WERI-Rb-1 (cell line): ENCODE data around the gene ENKUR.

ENCODE experiments used
- DNase-seq: peaks from one replicate; pipeline ENCODE4 v3.0.0-alpha.2; 2020
- H3K27ac ChIP-seq: fragments of 250-450 bp; sonication (Bioruptor Pico); 2 replicates; pipeline ENCODE4 v1.5.1; 2020; ENCODE audit warnings: mild to moderate bottlenecking, moderate library complexity
- H3K27me3 ChIP-seq: fragments of 250-450 bp; sonication (Bioruptor Pico); 2 replicates; pipeline ENCODE4 v1.5.1; 2021; ENCODE audit warnings: mild to moderate bottlenecking, low read depth, moderate library complexity; ENCODE audit not compliant: insufficient read depth, severe bottlenecking
- H3K36me3 ChIP-seq: fragments of 250-450 bp; sonication (Bioruptor Pico); 2 replicates; pipeline ENCODE4 v1.5.1; 2020; ENCODE audit warnings: mild to moderate bottlenecking, moderate library complexity
- H3K4me3 ChIP-seq: 2 replicates; pipeline ENCODE4 v1.5.1; 2011; ENCODE audit warnings: low read depth, mild to moderate bottlenecking, control low read depth, low read length
- H3K9me3 ChIP-seq: fragments of 250-450 bp; sonication (Bioruptor Pico); 2 replicates; pipeline ENCODE4 v1.5.1; 2021; ENCODE audit warnings: mild to moderate bottlenecking, moderate library complexity; ENCODE audit not compliant: severe bottlenecking
- TF ChIP-seq, protein P1 (sequence below): IDR thresholded peaks from 2 replicates; pipeline ENCODE4 v1.5.1; 2011; ENCODE audit warnings: low read depth, mild to moderate bottlenecking, control low read depth, inconsistent platforms, low read length

ENKUR gene, protein sequence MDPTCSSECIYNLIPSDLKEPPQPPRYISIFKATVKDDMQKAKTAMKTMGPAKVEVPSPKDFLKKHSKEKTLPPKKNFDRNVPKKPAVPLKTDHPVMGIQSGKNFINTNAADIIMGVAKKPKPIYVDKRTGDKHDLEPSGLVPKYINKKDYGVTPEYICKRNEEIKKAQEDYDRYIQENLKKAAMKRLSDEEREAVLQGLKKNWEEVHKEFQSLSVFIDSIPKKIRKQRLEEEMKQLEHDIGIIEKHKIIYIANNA

DNA sequence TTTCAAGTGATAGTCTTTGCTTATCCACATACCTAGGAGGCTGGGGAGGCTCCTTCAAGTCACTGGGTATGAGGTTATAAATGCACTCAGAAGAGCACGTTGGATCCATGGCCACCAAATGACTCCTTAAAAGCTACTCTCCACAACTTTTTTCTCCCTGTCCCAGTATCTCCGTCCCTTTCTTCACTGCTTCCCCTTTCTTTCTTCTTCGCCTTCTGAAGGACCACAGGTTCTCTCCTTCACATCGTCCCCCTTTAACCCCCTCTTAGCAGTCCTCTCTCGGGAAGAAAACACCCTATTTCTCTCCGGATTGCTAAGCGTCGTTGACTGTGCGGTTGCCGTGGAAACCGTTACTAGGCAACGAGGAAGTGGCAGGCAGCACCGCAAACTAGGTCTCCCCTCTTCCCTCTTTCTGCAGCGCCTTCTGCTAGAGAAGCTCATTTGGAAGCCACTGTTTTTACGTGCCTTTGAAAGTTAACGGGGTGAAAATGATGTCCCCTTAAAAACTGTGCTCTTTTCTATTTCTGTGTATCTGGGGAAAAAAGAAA is at the start of gene ENKUR:
Gene ENKUR, minus strand, starts transcription at position 331 of the 548 bp plus-strand sequence. Its CDS starts 222 bp downstream, at position 109.
- Histone ChIP-seq H3K27me3 (no peaks in the 10 kb centered on the region), H3K9me3 (no peaks in the 10 kb centered on the region), H3K36me3 (no peaks in the 10 kb centered on the region), H3K27ac (peak within 1 kb of the TSS; percentile 93), H3K4me3 (peak within 1 kb of the TSS; percentile 74)
- TF ChIP-seq, protein P1, sequence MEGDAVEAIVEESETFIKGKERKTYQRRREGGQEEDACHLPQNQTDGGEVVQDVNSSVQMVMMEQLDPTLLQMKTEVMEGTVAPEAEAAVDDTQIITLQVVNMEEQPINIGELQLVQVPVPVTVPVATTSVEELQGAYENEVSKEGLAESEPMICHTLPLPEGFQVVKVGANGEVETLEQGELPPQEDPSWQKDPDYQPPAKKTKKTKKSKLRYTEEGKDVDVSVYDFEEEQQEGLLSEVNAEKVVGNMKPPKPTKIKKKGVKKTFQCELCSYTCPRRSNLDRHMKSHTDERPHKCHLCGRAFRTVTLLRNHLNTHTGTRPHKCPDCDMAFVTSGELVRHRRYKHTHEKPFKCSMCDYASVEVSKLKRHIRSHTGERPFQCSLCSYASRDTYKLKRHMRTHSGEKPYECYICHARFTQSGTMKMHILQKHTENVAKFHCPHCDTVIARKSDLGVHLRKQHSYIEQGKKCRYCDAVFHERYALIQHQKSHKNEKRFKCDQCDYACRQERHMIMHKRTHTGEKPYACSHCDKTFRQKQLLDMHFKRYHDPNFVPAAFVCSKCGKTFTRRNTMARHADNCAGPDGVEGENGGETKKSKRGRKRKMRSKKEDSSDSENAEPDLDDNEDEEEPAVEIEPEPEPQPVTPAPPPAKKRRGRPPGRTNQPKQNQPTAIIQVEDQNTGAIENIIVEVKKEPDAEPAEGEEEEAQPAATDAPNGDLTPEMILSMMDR: no peak
- peak; percentile 83 for DNase-seq

DNA sequence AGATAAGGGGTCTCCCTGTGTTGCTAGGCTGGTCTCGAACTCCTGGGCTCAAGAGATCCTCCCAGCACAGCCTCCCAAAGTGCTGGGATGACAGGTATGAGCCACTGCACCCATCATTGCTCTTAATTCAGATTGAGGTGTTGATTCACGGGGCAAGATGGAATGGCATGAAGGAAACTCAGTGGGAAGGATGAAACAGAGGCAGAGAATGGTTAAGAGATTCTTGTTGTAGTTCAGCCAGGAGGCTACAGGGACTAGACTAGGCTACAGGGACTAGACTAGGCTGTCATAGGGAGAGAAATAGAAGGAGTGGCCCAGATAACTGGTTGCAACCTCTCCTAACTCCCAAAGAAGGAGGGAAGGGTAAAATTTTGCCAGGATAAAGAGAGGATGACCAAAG is 48.4 kb upstream of the ENKUR start:
- Histone ChIP-seq H3K9me3 (no peaks in the 10 kb centered on the region), H3K27me3 (no peaks in the 10 kb centered on the region), H3K4me3 (no peak overlapping the region), H3K27ac (no peak overlapping the region), H3K36me3 (no peaks in the 10 kb centered on the region)
- DNase-seq: no peak
- TF ChIP-seq, protein P1: no peak

DNA sequence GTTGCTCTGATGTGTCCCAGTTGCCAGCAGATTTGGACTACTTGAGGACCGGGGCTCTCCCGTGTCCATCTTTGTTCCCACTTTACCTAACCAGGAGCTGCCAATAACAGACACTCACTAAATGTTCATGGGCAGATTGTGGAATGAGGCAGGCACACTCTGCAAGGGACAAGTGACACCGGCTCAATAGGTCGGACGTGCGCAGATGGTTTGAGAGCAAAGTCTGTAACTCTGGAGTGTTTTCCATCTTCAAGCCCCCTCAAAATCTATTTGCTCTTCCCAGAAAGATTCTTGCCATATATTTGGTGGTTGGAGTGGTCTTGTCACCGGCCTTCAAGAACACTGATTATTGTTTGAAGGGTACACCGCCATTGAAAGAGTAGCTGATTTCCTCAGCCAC is 47.7 kb upstream of the ENKUR start:
- no peak overlapping the region for H3K27ac ChIP-seq
- H3K27me3 ChIP-seq: no peaks in the 10 kb centered on the region
- H3K4me3 ChIP-seq: no peak overlapping the region
- TF ChIP-seq, protein P1: no peak
- H3K36me3 ChIP-seq: no peaks in the 10 kb centered on the region
- no peaks in the 10 kb centered on the region for H3K9me3 ChIP-seq
- DNase-seq: no peak

DNA sequence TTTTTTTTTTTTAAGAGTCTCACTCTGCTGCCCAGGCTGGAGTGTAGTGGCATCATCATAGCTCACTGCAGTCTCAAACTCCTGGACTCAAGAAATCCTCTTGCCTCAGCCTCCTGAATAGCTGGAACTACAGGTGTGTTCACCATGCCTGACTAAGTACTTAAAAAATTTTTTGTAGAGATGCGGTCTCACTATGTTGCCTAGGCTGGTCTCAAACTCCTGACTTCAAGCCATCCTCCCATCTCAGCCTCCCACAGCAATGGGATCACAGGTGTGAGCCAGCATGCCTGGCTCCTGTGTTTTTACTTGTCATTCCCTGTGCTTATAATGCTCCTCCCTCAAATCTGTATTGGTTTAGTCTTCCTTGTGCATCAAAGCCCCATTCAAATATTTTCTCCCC is 47.2 kb upstream of the ENKUR start:
- TF ChIP-seq, protein P1: no peak
- DNase-seq: no peak
- no peaks in the 10 kb centered on the region for H3K27me3 ChIP-seq
- H3K4me3 ChIP-seq: no peak overlapping the region
- H3K36me3 ChIP-seq: no peaks in the 10 kb centered on the region
- no peaks in the 10 kb centered on the region for H3K9me3 ChIP-seq
- no peak overlapping the region for H3K27ac ChIP-seq

DNA sequence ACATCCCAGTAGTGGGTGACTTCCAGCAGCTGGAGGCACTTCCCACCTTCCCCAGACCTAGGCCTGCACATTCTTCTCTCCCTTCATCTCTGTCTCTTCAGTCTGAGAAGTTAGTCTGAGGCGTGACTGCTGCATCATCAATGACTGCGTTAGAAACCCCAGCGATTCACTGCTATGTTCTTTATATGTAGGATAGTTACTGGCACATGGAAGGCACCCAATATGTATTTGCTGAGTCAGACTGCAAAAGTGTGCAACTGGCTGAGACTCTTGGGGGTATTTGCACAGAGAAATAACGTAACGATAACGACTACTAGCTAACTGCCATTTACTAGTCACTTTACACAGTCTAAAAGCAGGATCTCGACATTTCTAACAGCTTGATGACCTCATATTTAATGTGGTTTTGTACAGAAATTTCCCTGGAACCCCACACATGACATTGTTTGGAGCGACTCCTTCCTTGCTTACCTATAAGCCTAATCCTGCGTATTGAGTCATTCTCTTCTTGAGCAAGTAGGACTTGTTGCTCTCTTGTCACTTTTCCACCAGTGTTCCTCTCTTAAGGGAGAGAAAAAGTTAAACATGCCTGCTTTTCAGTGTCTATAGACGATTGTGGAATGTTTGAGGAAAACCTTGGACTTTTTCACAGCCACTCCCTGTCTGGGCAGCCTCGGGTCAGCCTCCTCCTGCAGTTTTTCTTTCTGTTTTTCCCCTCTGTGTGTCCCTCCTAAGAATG is 45.9 kb upstream of the ENKUR start:
- H3K36me3 ChIP-seq: no peaks in the 10 kb centered on the region
- DNase-seq: no peak
- H3K27ac ChIP-seq: no peak overlapping the region
- TF ChIP-seq, protein P1: no peak
- H3K9me3 ChIP-seq: no peaks in the 10 kb centered on the region
- H3K4me3 ChIP-seq: no peak overlapping the region
- no peaks in the 10 kb centered on the region for H3K27me3 ChIP-seq
